HG03060 (cell line): ENCODE measurements around the gene PPP3CA.

Experiments used
- ATAC-seq: cut with Tn5 transposase; IDR thresholded peaks from one replicate; pipeline ENCODE4 v1.9.1; 2021; ENCODE audit warnings: low read depth, moderate number of reproducible peaks; ENCODE audit not compliant: unreplicated experiment

The PPP3CA gene

DNA sequence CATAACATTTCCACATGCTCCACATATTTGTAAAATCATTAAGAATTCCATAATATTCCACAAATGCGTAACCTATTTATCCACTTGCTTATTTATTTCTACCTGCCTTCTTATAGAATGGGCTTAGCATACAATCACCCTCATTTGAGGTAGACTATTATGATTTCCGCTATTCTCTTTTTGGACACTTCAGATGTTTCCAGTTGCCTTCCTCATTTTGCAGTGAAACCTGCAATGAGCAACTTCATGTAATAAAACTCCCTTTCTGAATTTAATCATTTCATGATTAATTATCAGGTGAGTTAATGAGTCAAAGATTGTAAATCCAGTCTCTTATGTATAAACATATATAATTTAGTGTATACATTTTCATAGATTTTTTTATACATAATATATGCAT is 58.0 kb downstream of the PPP3CA start:
- ATAC-seq: no peak

DNA sequence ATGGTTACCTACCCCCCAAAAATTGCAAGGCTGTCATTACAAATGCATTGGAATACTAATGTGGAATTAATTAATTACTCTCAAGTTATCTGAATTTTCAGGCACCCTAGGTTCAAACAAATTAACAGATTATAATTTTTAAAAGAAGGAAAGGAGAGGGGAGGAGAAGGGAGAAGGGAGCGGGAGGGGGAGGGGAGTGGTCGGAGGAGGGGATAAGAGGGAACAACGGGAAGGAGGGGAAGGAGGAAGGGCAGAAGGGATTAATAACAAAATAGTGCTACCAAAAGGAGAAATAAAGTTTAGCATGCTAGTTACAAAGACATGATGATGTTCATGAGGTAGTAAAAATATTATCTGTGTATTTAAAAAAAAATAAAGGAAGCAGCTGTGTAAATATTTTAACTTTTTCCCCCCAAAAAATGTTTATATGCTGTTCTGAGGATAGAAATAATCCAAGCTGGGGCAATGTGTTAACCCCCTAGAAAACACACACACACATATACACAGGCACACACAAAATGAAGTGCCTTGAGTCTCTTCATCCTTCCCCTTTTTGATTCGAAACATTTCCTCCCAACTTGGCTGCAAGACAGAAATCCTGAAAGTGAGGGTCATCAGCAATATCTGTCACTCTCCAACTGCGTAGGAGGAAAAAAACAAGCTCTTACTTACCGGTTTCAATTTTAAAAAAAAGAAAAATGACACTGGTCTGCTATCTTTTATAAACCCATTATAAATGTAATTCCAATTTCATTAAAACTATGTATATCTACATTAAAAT is 58.8 kb downstream of the PPP3CA start:
- no peak for ATAC-seq

DNA sequence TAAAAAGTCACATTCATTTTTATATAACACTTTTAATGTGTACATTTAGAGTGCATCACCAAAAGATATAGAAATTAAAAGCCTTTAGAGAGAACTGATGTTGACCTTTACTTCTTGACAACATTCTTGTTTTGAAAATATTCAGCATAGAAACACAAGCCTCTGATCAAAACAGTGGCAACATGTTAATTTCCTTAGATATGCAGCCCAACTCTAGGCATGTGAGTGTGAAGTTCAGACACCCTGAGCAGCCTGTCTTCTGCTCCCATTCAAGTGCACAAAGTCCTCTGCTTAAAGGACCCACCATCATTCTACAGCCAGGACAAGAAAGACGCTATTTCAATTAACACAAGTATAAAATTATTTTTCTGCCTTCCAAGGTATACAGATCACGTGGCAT is 60.0 kb downstream of the PPP3CA start:
- ATAC-seq: no peak

DNA sequence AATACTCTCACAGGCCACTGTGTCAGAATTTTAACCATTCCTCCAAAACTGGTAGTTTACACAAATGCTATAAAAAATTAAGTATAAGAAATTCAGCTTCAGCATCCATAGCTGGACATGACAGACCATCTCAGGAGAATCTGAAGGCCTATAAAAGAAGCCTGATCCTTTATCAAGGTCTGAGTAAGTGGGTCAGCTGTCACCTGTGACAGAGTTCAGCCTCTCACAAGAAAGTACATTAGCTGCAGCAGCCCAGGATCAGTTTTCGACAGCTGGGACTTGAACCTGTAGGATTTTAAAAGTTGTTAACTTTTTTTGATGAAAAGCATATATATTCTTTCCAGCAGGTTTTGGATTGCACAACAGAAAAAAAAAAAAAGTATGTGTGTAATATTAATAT is 60.7 kb downstream of the PPP3CA start:
- ATAC-seq: no peak

DNA sequence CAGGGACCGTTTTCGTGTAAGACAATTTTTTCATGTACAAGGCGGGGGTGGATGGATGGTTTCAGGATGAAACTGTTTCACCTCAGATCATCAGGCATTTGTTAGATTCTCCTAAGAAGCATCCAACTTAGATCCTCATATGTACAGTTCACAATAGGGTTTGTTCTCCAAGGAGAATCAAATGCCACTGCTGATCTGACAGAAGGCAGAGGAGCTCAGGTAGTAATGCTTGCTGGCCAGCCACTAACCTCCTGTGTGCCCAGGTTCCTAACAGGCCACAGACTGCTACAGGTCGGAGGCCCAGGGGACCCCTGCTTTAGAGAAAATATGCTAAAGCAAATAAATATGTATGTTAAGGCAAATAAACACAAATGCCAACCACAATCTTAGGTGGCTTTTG is 61.3 kb downstream of the PPP3CA start:
- no peak for ATAC-seq

DNA sequence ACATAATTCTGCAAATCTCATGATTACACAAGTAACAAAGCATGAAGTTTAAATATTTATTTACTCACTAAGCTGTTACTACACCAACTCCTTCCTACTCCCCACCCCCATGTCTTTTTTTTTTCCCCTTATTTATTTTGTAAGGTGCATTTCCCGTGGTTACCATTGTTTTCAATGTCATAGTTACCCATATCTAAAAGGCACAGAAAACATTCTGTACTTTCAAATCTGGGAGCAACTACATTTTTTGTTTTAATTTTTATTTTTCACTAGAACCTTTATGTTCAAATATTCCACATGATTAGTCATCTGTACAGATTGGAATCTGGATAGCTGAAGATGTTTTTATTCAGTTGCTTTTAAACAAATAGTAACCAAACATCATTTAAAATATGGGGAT is 62.8 kb downstream of the PPP3CA start:
- no peak for ATAC-seq

DNA sequence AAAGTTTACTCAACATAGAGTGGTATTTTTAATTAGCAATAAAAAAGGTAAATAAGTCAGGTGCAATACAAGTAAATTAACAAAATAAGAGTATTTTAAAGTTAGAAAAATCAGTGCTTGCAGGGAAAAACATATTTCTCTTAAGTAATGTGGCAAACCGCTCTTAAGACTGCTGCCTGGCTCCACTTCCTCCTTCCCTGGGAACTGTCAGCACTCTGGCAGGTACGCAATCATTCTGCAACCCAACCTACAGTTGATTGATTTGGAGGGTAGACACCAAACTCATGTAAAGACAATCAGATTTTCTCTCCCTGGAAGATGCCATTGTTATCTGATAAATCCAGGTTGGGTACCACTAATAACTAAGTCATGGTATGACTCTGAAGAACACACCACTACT is 63.9 kb downstream of the PPP3CA start:
- ATAC-seq: no peak

DNA sequence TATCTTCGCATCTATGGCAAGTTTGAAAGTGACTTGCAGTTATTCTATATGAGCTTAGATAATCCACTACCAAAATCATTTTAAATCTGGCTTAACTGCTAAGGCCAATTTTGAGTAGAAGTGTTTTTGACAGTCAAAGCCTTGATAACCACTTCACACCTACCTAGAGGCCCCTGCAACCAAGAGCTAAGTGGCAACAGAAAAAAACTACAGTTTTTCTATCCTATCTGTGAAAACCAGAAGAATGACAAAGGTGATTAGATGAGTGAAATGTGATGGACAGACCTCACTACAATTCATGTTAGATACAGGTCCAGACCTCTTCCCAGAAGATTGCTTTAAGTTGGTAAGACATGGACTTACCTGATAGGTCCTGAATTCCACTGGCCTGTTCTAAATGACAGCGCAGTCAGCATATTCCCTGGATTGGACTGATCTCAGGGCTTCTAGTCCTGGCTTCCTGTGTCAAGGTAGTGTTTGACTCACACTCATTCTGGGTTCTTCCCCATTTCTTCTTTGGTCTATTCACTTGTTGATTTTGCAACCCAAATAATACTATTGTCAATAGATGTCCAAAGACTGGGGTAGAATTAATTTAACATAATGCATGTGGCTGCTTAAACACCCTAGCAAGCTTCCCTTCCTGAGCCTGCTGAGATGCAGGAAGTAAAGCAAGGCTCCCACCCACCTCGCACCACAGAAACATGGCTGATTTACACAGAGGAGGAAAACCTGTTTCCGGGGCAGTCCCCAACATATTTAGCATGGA is 65.1 kb downstream of the PPP3CA start:
- ATAC-seq: no peak

DNA sequence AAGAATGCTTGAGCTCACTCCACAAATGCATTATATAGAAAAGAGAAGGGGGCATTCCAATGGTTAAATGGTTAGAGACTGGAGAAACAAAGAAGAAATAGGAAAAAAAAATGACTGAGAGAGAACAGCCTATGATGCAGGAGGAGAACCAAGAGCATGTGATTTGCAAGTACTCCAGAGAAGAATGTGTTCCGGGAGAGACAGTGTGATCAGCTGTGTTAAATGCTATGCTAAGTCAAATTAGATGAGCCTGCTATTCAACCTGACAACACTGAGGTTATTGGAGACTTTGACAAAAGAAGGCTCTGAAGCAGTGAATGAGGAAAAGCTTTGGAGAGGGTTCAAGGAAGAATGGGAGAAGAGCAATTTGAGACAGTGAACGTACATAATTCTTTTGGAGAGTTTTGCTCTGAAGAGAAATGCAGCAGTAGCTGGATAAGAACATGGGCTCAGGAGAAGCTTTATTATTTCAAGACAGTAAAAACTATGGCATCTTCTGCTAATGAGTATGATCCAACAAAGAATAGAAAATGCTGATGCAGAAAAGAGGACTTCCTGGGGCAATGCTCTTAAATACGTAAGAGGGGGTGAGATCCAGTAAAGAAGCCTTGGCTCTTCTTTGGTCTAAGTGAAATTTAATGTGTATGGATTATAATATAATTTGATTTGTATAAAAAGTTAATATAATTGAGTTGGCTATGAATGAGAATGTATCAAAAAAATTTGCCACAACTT is 66.3 kb downstream of the PPP3CA start:
- ATAC-seq: no peak

DNA sequence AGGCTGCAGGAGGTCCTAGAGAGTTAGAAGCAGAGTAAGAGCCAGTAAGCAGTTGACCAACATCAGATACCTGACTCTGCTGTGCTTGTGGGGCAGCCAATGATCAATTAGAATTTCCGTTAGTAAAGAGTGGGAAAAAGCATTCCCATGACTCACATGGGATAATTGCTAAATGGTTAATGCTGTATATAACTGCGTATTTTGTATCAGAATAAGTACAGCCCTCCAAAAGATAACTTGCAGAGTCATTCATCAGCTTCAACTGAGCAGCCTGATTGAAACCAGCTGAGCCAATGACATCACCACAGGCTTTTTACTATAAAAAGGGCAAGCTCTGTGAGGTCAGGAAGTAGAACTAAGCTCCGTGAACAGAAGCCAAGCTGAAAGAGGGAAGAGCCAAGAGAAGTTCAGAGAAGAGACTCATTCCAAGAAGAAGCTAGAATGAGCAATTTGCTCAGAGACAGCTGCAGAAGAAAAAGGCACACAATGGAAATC is 67.9 kb downstream of the PPP3CA start:
- ATAC-seq: peak; percentile 64

DNA sequence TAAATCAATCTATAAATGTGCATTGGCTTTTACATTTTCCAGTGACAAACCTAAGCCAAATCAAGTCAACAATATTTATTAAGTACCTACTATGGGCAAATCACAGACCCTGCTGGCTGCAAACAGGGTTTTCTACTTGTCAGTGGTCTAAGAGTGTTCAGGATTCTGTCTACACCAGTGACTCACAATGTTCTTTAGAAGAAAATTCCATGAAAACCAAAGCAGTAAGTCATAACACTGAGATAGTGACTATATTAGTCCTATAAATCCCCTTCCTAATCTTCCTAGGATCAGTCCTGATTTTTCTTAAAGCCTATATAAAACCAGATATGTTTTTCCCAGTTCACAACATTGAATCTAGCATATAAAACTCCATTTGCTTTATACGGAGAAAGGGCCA is 69.7 kb downstream of the PPP3CA start:
- no peak for ATAC-seq

DNA sequence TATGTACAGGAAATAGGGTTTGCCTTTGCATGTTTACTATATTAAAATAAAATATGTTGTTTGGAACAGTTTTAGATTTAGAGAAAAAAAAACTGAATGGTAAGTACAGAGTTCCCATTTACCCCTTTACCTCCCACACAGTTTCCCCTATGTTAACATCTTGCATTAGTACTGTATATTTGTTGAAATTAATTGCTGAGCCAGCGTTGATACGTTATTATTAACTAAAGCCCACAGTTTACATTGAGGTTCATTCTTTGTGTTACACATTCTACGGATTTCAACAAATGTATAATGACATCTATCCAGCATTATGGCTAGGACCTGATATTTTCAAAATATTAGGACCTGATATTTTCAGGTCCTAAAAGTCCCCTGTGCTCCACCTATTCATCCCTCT is 70.7 kb downstream of the PPP3CA start:
- ATAC-seq: no peak

DNA sequence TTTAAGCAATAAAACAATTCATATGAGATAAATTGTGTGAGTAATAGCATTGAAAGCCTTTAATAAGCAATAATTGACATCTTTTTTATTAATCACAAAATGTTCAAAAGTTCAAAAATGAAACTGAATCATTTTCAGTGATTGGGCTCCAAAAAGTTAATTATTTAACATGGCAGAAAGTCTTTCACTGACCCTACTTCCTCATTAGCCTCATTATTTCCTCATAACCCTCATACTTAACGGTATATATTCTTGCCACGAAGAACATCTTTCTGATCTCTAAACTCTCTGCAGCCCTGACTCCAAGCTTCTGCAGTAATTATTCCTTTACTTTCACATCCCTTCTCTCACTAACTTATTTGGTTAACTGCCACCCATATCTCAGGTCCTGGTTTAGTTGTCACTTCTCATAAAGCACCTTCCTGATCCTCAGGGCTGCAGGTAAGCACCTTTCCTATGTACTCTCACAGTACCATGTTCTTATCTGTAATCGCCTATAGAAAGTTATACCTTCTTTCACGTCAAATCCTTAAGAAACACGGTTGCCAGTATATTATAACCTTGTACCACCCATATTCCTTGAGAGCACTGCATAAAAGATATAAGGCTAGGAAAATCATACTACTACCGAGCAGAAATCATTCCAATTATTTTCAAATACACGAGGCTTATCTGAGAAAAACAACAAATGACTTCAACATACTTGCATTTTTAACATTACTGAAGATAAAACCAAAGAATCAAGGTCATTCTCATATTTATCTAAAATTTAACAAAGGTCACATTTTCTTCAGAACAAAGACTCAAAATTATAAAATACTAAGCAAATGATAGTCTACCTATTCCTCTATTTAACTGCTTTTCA is 72.2 kb downstream of the PPP3CA start:
- ATAC-seq: no peak

DNA sequence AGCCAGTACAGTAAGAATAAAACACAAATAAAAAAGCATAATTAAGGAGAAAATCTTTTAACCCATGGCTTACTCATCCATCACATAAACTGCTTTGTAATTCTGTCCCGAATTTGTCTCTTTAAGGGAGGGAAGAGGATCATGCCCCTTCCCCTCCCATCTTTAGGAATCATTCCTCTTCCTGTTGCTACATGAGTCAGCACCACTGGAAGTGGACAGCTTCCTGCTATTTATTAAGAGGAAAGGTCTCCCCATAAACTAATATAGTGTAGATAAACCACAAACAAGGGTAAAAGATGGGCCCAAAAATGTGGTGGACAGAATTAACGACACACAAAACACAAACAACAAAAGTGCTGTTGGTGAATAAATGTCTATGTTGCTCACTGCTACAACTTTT is 75.8 kb downstream of the PPP3CA start:
- ATAC-seq: no peak

DNA sequence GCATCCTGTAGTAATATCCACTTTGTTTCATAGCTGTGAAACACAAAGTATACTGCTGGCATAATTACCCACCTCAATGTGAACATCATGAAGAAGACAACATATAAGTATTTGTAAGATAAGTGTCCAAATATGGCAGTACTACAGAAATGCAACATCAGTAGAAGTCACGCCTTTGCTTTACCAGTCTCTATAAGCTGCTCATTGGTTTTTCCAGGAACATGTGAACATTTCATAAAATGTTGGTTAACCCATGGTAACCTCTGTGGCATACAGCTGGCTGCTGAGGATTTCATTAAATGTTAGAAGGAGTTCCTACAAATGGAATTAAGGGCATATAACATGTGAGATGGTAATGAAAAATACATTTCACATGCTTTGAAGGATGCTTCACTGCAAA is 77.6 kb downstream of the PPP3CA start:
- no peak for ATAC-seq

DNA sequence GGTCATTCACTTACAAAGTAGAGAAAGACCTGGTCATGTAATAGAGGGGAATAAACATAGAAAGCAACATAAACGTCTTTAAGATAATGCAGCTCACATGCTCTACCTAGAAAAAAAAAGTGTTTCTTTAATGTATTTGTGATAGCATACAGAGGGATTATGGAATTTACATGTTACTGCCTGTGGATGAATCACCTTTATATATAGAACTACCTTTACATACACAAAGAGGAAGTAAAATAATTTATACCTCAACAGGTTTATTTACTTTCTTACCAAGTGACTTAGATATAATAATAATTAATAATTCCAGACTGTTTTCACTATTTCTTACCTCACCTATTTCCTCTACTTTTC is 81.5 kb downstream of the PPP3CA start:
- ATAC-seq: no peak

DNA sequence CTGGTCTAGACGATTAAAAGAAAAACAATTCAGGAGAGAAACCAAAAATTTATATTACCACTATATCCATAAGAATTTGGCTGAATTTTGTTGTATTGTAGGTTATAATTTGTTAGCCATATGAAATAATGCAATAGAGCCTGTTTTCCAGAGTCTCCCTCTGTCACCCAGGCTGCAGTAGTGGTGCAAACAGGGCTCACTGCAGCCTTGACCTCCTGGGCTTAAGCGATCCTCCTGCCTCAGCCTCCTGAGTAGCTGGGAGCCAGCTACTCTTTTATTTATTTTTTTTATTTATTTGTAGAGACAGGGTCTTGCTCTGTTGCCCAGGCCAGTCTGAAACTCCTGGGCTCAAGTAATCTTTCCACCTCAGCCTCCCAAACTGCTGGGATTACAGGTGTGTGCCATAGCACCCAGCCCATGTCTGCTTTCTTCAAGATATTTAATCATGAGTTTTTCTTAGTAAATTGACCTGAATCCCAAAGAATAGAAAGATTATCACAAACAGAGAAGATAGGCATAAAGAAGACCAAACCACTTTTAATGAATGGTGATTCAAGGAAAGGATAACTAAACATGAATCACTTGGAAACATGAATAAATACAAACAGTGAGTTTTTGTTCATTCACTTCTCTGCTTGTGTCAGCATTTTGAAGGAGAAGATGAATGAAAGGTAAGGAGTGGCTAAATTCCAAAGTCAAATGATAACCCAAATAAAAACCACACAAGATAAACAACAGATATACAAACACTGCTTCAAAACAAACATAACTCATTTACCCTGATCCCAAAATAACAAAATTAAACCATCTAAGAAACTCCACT is 82.1 kb downstream of the PPP3CA start:
- ATAC-seq: no peak

DNA sequence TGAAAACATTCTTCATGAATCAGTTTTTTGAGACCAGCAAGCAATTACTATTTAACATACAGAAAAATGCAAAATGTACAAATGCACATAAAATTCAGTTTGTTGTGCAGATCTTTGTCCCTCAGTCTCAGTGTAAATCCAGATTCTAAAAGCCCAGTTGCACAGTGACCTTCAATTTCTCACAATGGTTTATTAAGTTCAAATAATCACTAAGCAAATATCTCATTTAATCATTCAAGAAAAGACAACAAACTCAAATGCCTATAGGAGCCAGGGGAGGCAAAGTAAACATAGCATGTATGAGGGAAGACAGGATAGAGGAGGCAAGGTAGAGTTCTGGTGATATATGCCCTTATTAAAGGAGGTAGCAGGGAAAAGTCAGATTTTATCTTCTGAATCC is 82.8 kb downstream of the PPP3CA start:
- ATAC-seq: no peak

DNA sequence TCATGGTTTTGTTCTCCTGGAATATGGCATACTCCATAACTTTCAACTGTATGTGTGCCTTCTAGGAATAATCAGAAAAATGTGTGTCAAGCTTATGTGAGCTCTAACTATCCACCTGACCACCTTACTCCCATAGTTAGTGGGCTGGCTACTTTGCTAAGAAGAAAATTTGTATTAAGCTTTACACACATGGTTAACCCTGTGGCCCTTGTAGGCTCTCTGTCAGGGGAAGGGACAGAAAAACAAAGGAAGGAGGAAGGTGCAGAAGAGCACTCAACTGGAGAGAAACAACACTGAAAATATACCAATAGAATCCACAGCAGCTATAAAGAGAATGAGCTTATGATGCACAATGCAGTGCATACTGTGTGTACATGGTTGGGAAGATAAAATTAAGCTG is 84.6 kb downstream of the PPP3CA start:
- no peak for ATAC-seq

DNA sequence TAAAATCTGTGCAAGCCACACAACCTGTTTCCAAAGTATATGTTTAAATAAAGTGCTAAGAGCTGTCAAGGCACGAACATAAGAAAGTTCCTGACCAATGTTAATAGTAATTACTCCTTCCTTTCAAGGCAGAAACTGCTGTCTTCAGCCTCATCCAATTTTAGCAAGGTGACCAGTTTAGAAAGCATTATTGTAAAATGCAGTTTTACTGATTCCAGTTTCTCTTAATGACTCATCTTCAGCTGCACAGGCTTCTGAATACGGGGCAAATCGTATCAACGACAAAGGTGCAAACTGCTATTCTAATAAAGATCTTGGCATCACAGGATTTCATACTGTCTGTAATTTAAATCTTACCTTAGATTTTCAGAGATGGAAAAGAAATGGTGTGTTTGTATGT is 87.5 kb downstream of the PPP3CA start:
- peak; percentile 76 for ATAC-seq
